C4-2B (cell line): ENCODE results near the gene IL3.

Source experiments
- H3K27ac ChIP-seq: fragments of 450-650 bp; 2 replicates; pipeline ENCODE4 v1.5.1; 2017
- ZFX ChIP-seq: fragments of 450-650 bp; IDR thresholded peaks from 2 replicates; pipeline ENCODE4 v1.6.1; 2017
- TF ChIP-seq, protein P1 (sequence below): fragments of 450-650 bp; conservative IDR thresholded peaks from 2 replicates; pipeline ENCODE4 v1.5.1; 2017; ENCODE audit warnings: mild to moderate bottlenecking

Gene IL3

DNA sequence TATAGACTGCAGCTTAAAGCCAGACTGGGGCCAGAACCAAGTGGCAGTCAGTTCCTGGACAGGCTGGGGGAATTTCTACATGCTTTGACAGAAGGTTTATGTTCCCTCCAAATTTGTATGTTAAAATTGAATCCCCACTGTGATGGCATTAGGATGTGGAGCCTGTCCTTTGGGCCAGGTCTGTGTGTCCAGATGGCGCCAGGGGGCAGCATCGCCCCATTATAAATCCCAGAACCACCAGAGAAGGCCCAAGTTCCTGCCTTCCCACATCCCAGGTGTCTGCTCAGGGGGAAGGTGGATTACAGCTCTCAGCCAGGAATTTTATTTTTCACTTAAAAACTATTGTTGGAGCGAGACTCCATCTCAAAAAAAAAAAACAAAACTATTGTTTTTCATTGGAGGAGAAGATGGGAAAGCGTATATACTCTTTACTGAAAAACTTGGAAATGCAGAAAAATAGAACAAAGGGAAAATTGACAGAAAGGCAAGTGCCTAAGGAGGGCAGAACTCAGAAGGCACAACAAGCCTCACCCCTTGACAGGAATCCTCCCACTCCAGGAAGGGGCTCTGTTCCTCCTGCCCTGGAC, 5.0 kb downstream of the IL3 start:
- no peak overlapping the region for H3K27ac ChIP-seq
- TF ChIP-seq, protein P1, sequence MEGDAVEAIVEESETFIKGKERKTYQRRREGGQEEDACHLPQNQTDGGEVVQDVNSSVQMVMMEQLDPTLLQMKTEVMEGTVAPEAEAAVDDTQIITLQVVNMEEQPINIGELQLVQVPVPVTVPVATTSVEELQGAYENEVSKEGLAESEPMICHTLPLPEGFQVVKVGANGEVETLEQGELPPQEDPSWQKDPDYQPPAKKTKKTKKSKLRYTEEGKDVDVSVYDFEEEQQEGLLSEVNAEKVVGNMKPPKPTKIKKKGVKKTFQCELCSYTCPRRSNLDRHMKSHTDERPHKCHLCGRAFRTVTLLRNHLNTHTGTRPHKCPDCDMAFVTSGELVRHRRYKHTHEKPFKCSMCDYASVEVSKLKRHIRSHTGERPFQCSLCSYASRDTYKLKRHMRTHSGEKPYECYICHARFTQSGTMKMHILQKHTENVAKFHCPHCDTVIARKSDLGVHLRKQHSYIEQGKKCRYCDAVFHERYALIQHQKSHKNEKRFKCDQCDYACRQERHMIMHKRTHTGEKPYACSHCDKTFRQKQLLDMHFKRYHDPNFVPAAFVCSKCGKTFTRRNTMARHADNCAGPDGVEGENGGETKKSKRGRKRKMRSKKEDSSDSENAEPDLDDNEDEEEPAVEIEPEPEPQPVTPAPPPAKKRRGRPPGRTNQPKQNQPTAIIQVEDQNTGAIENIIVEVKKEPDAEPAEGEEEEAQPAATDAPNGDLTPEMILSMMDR: peak; percentile 26; the same call in 1 of the 2 replicates
- no peak for TF ChIP-seq ZFX

DNA sequence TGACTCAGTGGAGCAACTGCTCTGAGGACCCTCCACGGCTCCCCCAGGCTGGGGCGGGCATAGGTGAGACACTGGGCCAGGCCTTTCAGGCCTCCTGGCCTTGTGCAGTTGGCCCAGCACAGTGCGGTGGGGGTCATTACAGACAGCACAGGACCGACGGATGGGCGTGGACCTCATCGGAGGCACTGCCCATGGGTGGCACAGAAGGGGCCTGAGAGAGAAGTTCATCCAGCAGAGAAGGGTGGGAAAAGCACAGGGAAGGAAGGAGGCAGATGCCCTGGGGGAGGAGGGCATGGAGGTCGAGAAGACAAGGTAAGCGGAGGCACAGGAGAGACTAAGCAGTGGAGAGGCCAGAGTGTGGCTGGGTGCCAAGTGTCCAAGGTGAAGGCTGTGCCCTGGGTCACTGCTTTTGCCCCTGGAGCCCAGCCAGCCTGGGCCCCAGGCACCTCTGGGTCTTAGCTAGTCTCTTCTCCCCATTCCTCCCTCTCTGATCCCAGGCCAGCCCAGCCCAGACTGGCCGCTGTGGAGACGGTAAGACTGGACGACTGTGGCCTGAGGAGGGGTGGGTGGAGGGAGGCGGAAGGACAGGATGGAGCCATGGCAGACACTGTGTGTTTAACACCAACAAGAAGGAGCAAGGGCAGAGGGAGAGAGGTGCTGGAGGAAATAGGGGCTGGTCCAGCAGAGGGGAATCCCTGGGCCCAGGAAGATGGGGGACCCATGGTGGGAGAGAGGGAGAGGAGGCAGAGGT, 5.7 kb downstream of the IL3 start:
- TF ChIP-seq ZFX: no peak

DNA sequence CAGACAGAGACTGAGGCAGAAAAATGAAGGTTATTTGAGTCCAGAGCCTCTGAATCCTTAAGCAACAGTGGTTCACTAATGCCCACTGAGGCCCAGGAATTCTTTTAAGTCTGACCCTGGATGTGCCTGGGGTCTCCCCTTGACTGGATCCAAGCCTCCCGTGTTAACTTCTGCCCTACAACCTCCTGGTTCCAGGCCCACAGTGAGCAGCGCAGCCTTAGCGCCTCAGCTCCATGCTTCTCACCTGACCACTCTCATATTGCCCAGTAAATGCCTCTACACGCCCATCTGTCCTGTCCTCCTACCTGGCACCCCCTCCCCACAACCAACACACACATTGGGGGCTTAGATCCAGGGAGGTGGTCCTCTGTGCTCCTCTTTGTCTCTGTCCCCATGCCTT, 6.4 kb downstream of the IL3 start:
- no peak overlapping the region for H3K27ac ChIP-seq
- TF ChIP-seq ZFX: no peak
- TF ChIP-seq, protein P1: no peak

More for the DNA sequence above, 5.7 kb downstream of the IL3 start:
- no peak overlapping the region for H3K27ac ChIP-seq

DNA sequence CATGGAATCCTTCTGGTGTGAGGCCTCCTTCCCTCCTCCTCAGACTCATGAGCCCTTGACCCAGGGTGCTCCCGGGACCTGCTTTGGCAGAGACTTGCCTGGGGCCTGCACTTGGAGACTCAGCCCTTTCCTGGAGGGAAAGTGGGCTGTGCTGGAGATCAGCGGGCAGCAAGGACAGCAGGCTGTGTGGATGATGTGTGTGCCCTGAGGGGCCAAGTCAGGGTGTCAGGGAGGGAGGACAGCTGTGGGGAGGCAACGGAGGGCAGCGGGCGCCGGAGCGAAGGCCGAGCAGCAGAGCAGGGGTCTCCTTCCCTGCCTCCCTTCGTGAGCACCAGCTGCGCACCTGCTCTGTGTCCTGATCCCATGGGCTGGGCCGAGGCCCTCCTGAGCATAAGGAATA, 7.0 kb downstream of the IL3 start:
- no peak for TF ChIP-seq ZFX
- TF ChIP-seq, protein P1: no peak
- no peak overlapping the region for H3K27ac ChIP-seq

DNA sequence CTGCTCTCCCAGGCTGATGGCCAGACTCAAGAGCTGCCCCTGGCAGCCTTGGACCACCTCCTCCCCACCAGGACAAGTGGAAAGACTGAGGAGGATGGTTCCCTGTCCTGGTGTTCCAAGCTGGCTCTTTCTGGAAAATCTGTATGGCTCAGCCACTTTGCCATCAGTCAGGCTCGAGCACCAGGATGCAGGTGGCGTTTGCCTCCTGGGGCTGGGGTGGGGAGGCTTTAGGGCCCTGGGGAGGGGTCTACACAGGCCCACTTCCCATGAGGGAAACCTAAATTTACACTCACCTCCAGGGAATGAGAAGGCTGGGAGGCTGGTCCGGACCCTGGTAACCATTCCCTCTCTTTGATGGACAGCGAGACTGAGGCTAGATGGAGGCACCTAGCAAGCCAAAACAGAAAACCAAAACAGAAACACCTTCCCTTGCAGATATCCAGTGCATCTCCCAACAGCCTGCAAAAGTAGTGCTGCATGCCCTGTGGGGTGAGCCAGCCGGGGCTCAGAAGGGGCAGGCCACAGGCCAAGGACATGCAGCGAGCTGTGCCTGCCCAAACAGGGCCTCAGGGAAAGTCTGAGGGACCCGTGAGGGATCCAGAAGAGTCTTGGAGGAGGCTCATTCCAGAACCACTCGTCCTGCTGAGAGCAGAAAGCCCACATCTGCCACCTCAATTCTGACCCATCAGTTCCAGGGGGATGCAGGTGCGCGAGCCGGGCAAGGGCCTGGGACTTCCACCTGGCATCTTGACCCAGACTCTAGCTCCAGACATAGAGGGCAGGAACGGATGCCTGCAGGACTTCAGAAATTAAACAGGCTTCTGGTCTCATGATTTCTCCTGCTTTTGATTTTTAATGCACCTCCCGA, 7.7 kb downstream of the IL3 start:
- TF ChIP-seq ZFX: no peak
- TF ChIP-seq, protein P1: no peak
- H3K27ac ChIP-seq: no peak overlapping the region

DNA sequence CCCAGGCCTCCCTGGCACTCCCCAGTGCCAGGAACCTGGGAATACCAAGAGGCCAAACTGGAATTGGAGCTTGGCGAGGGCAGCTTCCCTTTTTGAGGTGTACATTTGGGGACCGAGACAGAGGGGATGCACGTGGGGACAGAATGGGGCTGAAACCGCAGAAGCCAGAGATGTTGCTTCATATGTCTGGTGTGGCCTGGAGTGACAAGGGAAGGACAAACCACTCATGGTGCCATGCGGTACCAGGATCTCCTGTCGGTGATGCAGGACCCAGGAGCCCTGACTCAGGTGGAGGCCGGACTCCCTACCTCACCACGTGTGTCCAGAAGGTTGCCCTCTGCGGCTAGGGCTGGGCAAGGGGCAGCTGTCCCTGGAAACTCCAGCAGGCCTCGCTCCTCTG, 9.1 kb downstream of the IL3 start:
- no peak overlapping the region for H3K27ac ChIP-seq
- TF ChIP-seq, protein P1: no peak
- no peak for TF ChIP-seq ZFX

DNA sequence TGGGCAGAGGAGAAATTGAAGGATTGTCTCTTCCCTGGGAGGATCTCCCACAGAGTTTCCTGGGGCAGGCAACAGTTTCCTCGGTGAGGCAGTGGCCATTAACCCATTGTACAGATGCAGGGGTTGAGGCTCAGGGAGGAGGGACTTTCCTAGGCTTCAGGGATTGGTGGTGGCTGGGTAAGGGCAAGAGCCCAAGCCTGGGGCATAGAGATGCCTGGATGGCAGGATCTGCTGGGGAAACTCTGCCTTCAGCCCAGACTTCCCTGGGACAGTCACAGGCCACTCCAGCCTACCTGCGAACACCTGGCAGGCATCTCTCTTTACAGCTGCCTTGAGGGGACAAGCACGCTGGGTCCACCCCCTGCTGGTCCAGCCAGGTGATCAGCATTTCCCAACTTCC, 9.5 kb downstream of the IL3 start:
- H3K27ac ChIP-seq: no peak overlapping the region
- TF ChIP-seq, protein P1: no peak
- TF ChIP-seq ZFX: no peak
